AG04449 (cell line): ENCODE data around the gene KNTC1.
"Not testable (repeated sequence)": the region's sequence is repeated elsewhere in the genome, so short reads cannot be mapped to it uniquely, and the experiment has no call there.

Experiments used
- CTCF ChIA-PET: fragments of 350-600 bp; formaldehyde crosslinking; extraction: SDS; loops from one replicate; lab custom pipeline; 2021; ENCODE audit warnings: antibody characterized with exemption; lab: Yijun Ruan, JAX
- POLR2A ChIA-PET: fragments of 400-600, 350-600 bp; formaldehyde crosslinking; extraction: SDS; loops from one replicate; lab custom pipeline; 2020; ENCODE audit warnings: antibody characterized with exemption, inconsistent platforms; lab: Yijun Ruan, JAX
- DNase-seq: peaks from one replicate; pipeline ENCODE4 v3.0.0-alpha.2; 2010; ENCODE audit warnings: low read depth, low spot score
- H3K4me3 ChIP-seq: 2 replicates; pipeline ENCODE4 v1.5.1; 2011; ENCODE audit warnings: low read depth, mild to moderate bottlenecking, control low read depth, low read length
- CTCF ChIP-seq: IDR thresholded peaks from one replicate; pipeline ENCODE4 v1.5.1; 2011; ENCODE audit warnings: mild to moderate bottlenecking, moderate library complexity, low read length, control low read depth, inconsistent platforms; ENCODE audit not compliant: insufficient read depth; ENCODE audit errors: missing control alignments

KNTC1 gene

GRCh38 chr12:122526683-122527477, at the start of gene KNTC1, which contains the start of gene RSRC2:
TSS of gene KNTC1 (plus strand) at chr12:122527249. CDS start at chr12:122530064, 2,815 bp downstream.
TSS of gene RSRC2 (minus strand) at chr12:122526936. CDS start at chr12:122526853, 83 bp downstream.
- TF ChIP-seq CTCF, result no peak
- ChIA-PET POLR2A (interaction anchor here (0.7 to 1.4 kb wide), 6 partner anchors 9 to 901 kb away, joined by 3 to 16 read pairs (median 4); partner anchors contain the start of genes DENR and ZCCHC8), CTCF (interaction anchor here (2.0 kb wide), 1 partner anchor 26 kb away, joined by 4 read pairs; the partner anchor contains the start of gene ZCCHC8)
- DNase-seq, result peak; percentile 98
- H3K4me3 ChIP-seq, result peak within 1 kb of the TSS; percentile 86

- ChIA-PET POLR2A (no interaction called here), CTCF (interaction anchor here (0.8 to 1.7 kb wide), 5 partner anchors 8 to 126 kb away, joined by 3 to 15 read pairs (median 4); no protein-coding TSS in a partner anchor)
- H3K4me3 ChIP-seq, result no peak overlapping the region
- TF ChIP-seq CTCF, result no peak
- DNase-seq, result no peak
These were observed 46.3 kb upstream of the KNTC1 start for GRCh38 chr12:122480753-122481152.

GRCh38 chr12:122481861-122482260, 45.2 kb upstream of the KNTC1 start:
- POLR2A ChIA-PET, result no interaction called here
- no peak for DNase-seq
- CTCF ChIA-PET, result interaction anchor here (1.3 kb wide), 1 partner anchor 127 kb away, joined by 5 read pairs; no protein-coding TSS in a partner anchor
- no peak for TF ChIP-seq CTCF
- no peak overlapping the region for H3K4me3 ChIP-seq

GRCh38 chr12:122483969-122484368, 43.1 kb upstream of the KNTC1 start:
- ChIA-PET CTCF (interaction anchor here (1.8 to 5.2 kb wide), 2 partner anchors 8 to 12 kb away, joined by 4 to 44 read pairs; no protein-coding TSS in a partner anchor), POLR2A (interaction anchor here (1.6 kb wide), 1 partner anchor 17 kb away, joined by 3 read pairs; the partner anchor contains the start of gene ZCCHC8)
- no peak for TF ChIP-seq CTCF
- no peak for DNase-seq
- no peak overlapping the region for H3K4me3 ChIP-seq

- CTCF ChIA-PET, result interaction anchor here (1.3 to 5.2 kb wide), 3 partner anchors 9 to 128 kb away, joined by 4 to 44 read pairs (median 4); no protein-coding TSS in a partner anchor
- H3K4me3 ChIP-seq, DNase-seq: not testable (repeated sequence)
- POLR2A ChIA-PET, result interaction anchor here (1.6 kb wide), 1 partner anchor 17 kb away, joined by 3 read pairs; the partner anchor contains the start of gene ZCCHC8
These were observed 42.7 kb upstream of the KNTC1 start for GRCh38 chr12:122484385-122484784.

- CTCF ChIA-PET, result interaction anchor here (1.4 to 5.2 kb wide), 3 partner anchors 11 to 14 kb away, joined by 3 to 44 read pairs (median 5); no protein-coding TSS in a partner anchor
- H3K4me3 ChIP-seq, result not testable (repeated sequence)
- POLR2A ChIA-PET, result interaction anchor here (1.1 kb wide), 1 partner anchor 9 kb away, joined by 3 read pairs; no protein-coding TSS in a partner anchor
- peak; percentile 29 for DNase-seq
These were observed 40.7 kb upstream of the KNTC1 start for GRCh38 chr12:122486360-122486759.
